HEK293T (cell line): ENCODE data around the gene PPARA.

ENCODE experiments used
- FOXA1 ChIP-seq: fragments of 450-650 bp; IDR thresholded peaks from 2 replicates; pipeline ENCODE4 v1.6.1; 2016; ENCODE audit warnings: mild to moderate bottlenecking
- FOXM1 ChIP-seq: fragments of 450-650 bp; IDR thresholded peaks from 2 replicates; pipeline ENCODE4 v1.6.1; 2017; ENCODE audit warnings: mild to moderate bottlenecking, borderline replicate concordance
- HDGF ChIP-seq: fragments of 450-650 bp; IDR thresholded peaks from 2 replicates; pipeline ENCODE4 v1.6.1; 2017; ENCODE audit warnings: antibody characterized with exemption, borderline replicate concordance
- L3MBTL2 ChIP-seq: fragments of 450-650 bp; conservative IDR thresholded peaks from 2 replicates; pipeline ENCODE4 v1.6.1; 2016; ENCODE audit warnings: mild to moderate bottlenecking
- PKNOX1 ChIP-seq: fragments of 450-650 bp; IDR thresholded peaks from 2 replicates; pipeline ENCODE4 v1.6.1; 2016
- SP1 ChIP-seq: fragments of 450-650 bp; IDR thresholded peaks from 2 replicates; pipeline ENCODE4 v1.6.1; 2017

DNA sequence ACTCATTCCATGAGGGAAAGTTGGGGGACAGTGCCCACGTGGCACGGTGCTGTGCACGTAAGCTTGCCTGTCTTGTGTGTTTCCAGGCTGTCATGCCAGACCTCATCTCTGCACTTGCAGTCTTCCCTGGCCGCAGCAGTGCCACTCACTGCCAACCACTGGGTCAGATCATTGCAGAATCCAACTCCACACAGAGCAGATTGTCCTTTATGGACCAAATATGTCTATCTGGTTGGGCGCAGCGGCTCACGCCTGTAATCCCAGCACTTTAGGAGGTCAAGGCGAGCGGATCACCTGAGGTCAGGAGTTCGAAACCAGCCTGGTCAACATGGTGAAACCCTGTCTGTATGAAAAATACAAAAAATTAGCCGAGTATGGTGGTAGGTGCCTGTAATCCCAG, 4.4 kb upstream of the PPARA start:
- TF ChIP-seq HDGF = no peak
- TF ChIP-seq FOXA1 = no peak
- TF ChIP-seq L3MBTL2 = no peak
- TF ChIP-seq SP1 = no peak
- TF ChIP-seq FOXM1 = no peak
- TF ChIP-seq PKNOX1 = no peak
